ENCODE data around the gene CELF5. TPM values are rescaled to one million over a fixed set of nuclear protein-coding genes. Genes with fewer than 3 reads are reported as not detected.

CELF5 gene
- total RNA-seq, 4 donors from 2014 or later, result not detected

- TF ChIP-seq POLR2AphosphoS5 (IDR thresholded peaks at IDR 0.05) (no peak), CTCF (IDR thresholded peaks at IDR 0.05) (no peak), EP300 (IDR thresholded peaks at IDR 0.05) (no peak), POLR2A (IDR thresholded peaks at IDR 0.05) (no peak)
- H3K4me1 ChIP-seq, result peaks cover 0 to 19% (median 8%) of the 10 kb centered on the region in 3 donors
- ATAC-seq, result no peak
- H3K36me3 ChIP-seq, result no peaks in the 10 kb centered on the region
- H3K4me3 ChIP-seq, result no peak overlapping the region
- H3K27ac ChIP-seq, result no peak overlapping the region
- H3K9me3 ChIP-seq, result no peaks in the 10 kb centered on the region
- peaks cover 92% of the 10 kb centered on the region for H3K27me3 ChIP-seq
- WGBS, 2 donors (ENCODE audit: low coverage in 1 of 2), result 73 to 80% methylated on average over 2 to 7 of the region's 7 CpGs
These were observed 58.8 kb downstream of the CELF5 start for GRCh38 chr19:3283246-3283751.

- Histone ChIP-seq H3K4me1 (peaks cover 0 to 19% (median 8%) of the 10 kb centered on the region in 3 donors), H3K9me3 (no peaks in the 10 kb centered on the region), H3K36me3 (no peaks in the 10 kb centered on the region), H3K4me3 (no peak overlapping the region), H3K27me3 (peaks cover 92% of the 10 kb centered on the region), H3K27ac (no peak overlapping the region)
- WGBS, 2 donors (ENCODE audit: low coverage in 1 of 2), result 62 to 66% methylated on average over 5 to 13 of the region's 17 CpGs
- ATAC-seq, result peak; percentile 19
- TF ChIP-seq EP300 (IDR thresholded peaks at IDR 0.05), result no peak
- TF ChIP-seq CTCF (IDR thresholded peaks at IDR 0.05), result no peak
- no peak for TF ChIP-seq POLR2AphosphoS5 (IDR thresholded peaks at IDR 0.05)
- TF ChIP-seq POLR2A (IDR thresholded peaks at IDR 0.05), result no peak
These were observed 59.6 kb downstream of the CELF5 start for GRCh38 chr19:3283886-3284657.

- no peaks in the 10 kb centered on the region for H3K36me3 ChIP-seq
- TF ChIP-seq EP300 (IDR thresholded peaks at IDR 0.05), result no peak
- TF ChIP-seq POLR2A (IDR thresholded peaks at IDR 0.05), result no peak
- TF ChIP-seq POLR2AphosphoS5 (IDR thresholded peaks at IDR 0.05), result no peak
- no peak for TF ChIP-seq CTCF (IDR thresholded peaks at IDR 0.05)
- H3K27me3 ChIP-seq, result peaks cover 90% of the 10 kb centered on the region
- H3K27ac ChIP-seq, result no peak overlapping the region
- H3K4me1 ChIP-seq, result peaks cover 0 to 19% (median 8%) of the 10 kb centered on the region in 3 donors
- ATAC-seq, result peak; percentile 28
- peak overlapping the region in 1 of 2 donors; percentile 30 for H3K4me3 ChIP-seq
- 2 to 6% methylated on average over 8 to 22 of the region's 38 CpGs for WGBS, 2 donors (ENCODE audit: low coverage in 1 of 2)
- H3K9me3 ChIP-seq, result no peaks in the 10 kb centered on the region
These were observed 60.5 kb downstream of the CELF5 start for GRCh38 chr19:3284759-3285646.

- no CpG with 5 or more reads among the region's 40 CpGs for WGBS, 2 donors (ENCODE audit: low coverage in 1 of 2)
- ATAC-seq, result no peak
- H3K27ac ChIP-seq, result no peak overlapping the region
- no peak for TF ChIP-seq POLR2AphosphoS5 (IDR thresholded peaks at IDR 0.05)
- no peak for TF ChIP-seq CTCF (IDR thresholded peaks at IDR 0.05)
- TF ChIP-seq EP300 (IDR thresholded peaks at IDR 0.05), result no peak
- no peak for TF ChIP-seq POLR2A (IDR thresholded peaks at IDR 0.05)
- peaks cover 90% of the 10 kb centered on the region for H3K27me3 ChIP-seq
- no peaks in the 10 kb centered on the region for H3K9me3 ChIP-seq
- H3K36me3 ChIP-seq, result no peaks in the 10 kb centered on the region
- peaks cover 0 to 19% (median 8%) of the 10 kb centered on the region in 3 donors for H3K4me1 ChIP-seq
- H3K4me3 ChIP-seq, result peak overlapping the region in 1 of 2 donors; percentile 19
These were observed 61.3 kb downstream of the CELF5 start for GRCh38 chr19:3285647-3286176.
